ENCODE data around the gene EXOSC10.
"Not testable (repeated sequence)": the region's sequence is repeated elsewhere in the genome, so short reads cannot be mapped to it uniquely, and the experiment has no call there.

EXOSC10 gene

DNA sequence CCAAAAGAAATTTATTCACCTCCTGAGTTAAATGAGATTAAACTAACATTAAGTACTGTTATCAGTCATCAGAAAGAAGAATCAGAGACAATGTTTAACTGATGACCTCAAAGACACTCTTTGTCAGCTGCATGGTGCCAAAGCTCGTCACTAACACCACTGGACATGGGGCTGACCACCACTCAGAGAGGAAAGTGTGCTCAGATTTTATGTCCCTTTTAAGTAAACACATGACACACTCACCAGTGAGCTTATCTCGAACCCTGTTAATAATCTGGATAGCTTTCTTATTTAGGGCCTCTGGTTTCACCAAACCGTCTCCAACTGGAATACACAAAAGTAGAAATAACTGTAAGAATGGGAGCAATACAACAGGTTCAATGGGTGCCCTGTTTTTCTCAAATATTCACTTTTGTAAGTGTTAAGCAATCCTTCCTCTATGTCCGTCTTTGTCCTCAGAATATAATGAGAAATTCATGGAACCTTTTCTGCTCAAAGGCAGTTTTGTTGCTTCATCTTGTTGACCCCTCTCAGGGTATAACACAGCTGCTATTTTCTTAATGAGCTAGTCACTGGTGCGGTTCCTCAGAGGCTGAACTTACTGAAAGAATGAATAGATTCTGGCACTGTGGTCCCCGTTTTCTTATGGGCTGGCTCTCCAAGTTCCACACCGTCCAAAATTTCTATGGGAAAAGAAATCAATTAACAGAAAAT, 9.5 kb upstream of the EXOSC10 start:
- DNase-seq: no peak

DNA sequence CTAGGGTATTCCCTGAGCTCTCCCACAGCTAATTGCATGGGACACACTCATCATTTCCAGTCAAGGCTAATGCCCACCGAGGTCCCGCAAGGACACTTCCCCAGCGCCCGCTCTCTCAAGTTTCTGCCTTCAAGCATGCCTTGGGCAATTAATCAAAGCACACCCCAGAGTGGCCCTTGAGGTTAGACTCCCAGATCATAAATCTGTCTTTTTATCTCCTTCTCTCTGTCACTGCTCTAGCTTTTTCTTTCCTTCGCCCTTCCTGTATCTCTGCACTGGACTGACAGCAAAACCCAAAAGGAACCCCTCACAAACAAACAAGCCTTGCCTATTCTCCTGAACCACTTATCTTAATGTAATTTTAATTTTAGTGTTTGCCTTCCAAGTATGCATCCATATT, 7.9 kb upstream of the EXOSC10 start:
- DNase-seq: no peak

DNA sequence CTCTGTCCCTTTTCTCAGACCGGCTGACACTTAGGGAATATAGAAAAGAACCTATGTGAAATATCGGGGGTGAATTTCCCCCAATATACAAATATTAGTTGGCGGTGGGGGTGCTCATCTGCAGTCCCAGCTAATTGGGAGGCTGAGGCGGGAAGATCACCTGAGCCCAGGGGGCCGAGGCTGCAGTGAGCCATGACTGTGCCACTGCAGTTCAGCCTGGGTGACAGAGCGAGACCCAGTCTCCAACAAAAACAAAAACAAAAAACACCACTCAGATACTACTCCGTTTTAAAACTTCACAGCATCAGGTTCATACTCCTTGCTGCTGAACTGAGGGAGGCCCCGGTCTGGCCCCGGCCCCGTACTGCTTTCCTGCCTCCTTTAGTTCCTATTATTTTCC, 5.9 kb upstream of the EXOSC10 start:
- DNase-seq: no peak

DNA sequence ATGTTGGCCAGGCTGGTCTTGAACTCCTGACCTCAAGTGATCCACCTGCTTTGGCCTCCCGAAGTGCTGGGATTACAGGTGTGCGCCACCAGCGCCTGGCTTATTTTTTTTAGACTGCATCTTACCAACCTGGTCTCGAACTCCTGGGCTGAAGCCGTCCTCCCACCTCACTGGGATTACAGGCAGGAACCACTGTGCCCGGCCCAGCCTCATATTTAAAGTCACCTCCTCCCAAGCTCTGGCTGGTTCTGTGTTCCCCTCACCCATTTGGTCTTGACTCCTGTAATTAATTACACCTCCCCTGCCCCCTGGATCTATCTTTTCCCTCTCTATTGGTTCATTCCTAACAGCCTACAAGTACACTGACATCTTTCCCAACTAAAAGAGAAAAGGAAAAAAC, 1.7 kb upstream of the EXOSC10 start:
- no peak for DNase-seq

DNA sequence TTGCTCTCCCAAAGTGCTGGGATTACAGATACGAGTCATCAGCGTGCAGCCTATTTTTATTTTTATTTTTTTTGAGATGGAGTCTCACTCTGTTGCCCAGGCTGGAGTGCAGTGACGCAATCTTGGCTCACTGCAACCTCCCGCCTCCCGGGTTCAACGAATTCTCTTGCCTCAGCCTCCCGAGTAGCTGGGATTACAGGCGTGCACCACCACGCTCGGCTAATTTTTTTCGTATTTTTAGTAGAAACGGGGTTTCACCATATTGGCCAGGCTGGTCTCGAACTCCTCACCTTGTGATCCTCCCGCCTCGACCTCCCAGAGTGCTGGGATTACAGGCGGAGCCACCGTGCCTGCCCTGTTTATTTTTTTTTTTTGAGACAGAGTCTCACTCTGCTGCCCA, 1.1 kb upstream of the EXOSC10 start:
- DNase-seq: peak; percentile 19

DNA sequence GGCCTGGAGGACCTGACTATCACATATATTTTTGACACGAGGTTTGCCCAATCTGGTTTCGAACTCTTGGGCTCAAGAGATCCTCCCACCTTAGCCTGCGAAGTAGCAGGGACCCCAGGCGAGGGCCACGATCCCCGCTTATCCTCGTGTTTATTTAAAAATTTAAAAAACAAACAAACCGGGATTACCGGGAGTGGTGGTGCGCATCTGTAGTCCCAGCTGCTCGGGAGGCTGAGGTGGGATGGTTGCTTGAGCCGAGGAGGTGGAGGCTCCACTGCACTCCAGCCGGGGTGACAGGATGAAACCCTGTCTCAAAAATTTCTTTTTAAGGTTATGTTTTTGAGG, 452 bp upstream of the EXOSC10 start:
- DNase-seq: no peak

DNA sequence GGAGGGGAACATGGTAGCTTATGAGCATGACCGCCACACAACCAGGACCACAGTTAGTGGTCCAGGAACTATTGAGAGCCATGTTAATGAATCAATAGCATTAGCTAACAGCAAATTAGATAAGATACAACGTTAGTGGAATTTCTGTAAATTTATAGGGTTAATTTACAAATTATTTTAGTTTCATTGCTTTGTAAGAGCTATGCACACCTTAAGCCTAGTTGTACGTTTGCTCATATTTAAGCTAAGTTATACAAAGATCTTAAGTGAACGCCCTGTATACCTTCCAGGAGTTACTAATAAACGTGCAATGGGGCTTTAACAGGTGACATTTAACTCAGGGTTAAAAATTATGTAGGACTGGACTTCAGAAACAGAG, 749 bp downstream of the EXOSC10 start:
- no peak for DNase-seq

DNA sequence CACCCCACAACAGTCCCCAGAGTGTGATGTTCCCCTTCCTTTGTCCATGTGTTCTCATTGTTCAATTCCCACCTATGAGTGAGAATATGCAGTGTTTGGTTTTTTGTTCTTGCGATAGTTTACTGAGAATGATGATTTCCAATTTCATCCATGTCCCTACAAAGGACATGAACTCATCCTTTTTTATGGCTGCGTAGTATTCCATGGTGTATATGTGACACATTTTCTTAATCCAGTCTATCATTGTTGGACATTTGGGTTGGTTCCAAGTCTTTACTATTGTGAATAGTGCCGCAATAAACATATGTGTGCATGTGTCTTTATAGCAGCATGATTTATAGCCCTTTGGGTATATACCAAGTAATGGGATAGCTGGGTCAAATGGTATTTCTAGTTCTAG, 15.9 kb downstream of the EXOSC10 start:
- not testable (repeated sequence) for DNase-seq

DNA sequence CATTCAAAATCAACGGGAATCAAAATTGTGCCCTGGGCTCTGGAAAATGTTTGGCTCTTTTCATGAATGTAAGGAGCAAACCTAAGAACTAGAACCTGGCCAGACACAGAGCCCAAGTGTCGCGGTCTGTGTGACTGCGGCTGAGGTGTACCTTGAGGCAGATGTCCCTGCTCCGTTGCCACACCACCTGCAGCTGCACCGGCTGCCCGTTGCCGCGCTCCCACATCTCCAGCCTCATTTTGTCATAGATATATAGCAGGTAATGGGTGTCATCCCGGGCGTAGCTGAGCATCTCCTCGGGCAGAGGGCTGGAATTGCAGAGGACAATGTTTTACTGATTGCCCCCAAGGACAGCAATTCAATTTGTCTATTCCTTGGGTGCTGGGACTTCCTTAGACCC, 18.7 kb downstream of the EXOSC10 start:
- no peak for DNase-seq

DNA sequence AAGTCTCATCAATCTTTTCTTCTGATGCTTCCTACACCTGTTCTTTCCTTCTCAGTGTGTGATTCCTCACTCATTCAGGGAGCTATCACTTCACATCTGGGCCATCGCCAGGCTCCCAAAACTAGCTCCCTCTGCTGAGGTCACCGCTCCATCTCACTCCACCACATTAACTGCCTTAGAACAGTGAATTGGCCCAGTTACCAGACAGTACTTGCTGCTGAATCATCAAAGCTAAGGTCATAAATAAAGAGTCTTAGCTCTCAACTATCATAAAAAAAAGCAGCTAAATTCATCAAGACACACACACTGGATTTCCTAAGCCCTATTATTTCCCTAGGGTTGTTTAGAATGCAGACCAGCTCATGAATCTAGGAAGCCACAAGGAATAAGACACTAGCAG, 21.0 kb downstream of the EXOSC10 start:
- DNase-seq: no peak

DNA sequence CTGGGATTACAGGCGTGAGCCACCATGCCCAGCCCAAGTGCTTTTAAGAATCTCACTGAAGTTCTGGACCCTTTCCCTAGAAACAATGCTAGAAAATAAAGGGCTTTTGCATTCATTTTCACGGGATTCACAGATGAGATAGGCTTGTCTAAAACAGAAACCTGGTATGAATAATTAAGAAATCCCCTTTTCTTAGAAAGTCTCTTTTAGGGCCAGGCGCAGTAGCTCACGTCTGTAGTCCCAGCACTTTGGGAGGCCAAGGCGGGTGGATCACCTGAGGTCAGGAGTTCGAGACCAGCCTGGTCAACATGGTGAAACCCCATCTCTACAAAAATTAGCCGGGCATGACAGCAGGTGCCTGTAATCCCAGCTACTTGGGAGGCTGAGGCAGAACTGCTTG, 26.3 kb downstream of the EXOSC10 start:
- DNase-seq: not testable (repeated sequence)

DNA sequence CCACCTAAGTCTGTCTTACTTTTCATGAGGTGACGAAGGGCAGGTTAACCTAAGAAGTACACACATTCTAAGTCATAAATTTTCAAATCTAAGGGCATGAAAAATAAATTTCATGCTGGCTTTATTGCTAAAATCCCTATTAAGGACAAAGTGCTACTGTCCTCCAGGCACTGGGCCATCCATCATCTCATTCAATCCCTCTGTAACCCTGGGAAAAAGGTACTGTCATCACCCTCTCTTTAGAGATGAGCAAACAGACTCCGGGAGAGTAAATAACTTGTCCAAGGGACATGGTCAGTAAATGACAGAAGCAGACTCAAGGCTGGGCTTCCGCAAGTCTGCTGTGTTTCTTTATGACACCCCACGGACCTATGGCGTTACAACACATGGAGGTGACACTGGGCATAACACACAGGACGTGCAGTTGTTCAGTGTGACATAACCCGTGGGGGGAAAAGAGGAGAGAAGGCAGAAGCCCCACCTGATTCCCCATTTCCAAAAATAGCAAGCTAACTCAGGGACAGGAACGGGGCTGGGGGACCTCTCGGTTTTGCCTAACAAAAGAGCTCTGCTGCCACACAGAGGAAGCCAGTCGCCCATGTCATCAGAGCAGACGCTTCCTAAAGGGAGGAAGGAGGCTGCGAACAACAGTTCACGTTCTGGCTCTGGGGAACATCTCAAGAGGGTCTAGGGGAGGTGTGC, 27.3 kb downstream of the EXOSC10 start:
- no peak for DNase-seq

DNA sequence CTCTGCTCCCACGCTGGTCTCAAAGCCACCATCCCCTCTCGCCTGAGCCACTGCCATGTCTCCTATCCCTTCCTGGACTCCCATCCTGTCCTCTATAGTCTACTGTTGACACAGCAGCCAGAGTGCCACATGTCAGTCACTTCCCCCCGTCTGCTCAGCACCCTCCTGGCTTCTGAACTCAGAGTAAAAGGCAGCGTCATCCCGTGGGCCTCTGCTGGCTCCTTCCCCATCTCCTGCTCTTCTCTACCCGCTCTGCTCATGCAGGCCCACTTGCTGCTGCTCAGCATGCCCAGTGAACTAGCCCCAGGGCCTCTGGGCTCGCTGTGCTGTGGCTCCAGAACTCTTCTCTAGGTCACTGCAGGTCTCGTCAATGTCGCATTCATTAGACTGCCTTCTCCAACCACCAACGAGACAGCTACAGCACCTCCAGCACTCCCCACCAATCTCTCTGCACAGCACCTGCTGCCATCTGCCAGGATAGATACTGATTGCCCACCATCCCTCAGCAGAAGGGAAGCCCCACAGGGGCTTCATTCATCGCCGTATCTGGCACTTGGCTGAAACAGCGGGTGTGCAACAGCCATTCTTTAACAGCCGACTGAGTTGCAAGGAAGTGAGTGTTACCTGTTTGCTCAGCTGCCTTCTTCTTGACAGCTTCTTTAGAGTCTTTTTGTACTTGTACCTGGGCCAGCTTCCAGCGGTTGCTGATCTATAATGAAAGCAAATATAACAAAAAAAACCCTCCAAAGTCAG, 28.0 kb downstream of the EXOSC10 start:
- no peak for DNase-seq

DNA sequence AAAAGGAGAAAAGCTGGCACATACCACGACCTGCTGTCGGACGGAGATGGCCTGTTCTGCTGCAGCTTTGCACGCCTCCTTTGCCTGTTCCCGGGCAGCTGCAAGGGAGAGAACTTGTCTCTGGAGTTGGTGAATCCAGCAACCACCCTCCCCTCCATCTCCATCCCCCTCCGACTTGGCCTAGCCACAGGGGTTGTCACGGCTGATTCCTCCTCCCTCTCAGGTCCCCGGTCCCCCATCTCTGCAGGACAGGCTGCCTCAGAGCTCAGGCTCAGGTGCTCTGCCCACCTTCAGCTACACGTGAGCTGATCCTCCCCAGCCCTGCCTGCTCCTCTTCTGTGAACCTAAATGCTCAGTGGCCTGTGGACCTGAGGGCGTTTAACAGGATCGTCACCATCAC, 28.8 kb downstream of the EXOSC10 start:
- no peak for DNase-seq

DNA sequence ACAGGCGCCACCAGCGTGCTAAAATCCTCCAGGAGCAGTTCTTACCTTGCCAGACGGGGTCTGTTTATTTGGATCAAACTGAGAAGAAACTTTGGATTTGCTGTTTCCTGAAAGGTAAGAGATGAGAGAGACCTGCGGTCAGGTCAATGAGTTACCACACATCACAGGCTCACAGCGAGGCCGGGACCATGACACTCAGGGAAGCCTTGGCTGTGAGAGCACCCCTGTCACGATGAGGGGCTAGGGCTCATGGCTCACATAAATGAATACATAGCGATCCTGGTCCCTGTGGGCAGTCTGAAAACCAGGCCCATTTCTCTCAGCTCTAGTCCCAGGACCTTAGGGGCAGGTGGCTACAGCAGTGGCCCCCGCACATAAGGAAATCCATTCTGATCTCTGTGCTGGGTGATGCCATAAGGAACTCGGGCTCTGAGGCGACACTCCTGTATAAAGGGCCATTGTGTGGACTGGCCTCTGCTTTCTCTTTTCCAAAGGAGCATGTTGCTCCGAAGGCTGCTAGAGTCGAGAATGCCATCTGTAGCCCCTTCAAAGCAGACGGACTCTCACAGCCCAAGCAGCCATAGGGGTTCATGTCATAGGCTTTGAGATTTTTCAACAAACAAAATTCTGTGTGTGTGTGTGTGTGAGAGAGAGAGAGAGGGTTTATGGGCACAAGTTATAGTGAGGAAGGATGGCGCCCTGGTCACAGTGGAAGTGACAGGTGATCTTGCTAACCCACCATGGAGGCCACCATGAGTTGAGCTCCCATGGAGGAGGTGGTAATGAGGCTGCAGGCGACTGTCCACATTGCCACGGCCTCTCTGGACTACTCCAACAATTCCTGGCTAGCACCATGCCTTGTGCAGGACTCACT, 30.8 kb downstream of the EXOSC10 start:
- DNase-seq: no peak

DNA sequence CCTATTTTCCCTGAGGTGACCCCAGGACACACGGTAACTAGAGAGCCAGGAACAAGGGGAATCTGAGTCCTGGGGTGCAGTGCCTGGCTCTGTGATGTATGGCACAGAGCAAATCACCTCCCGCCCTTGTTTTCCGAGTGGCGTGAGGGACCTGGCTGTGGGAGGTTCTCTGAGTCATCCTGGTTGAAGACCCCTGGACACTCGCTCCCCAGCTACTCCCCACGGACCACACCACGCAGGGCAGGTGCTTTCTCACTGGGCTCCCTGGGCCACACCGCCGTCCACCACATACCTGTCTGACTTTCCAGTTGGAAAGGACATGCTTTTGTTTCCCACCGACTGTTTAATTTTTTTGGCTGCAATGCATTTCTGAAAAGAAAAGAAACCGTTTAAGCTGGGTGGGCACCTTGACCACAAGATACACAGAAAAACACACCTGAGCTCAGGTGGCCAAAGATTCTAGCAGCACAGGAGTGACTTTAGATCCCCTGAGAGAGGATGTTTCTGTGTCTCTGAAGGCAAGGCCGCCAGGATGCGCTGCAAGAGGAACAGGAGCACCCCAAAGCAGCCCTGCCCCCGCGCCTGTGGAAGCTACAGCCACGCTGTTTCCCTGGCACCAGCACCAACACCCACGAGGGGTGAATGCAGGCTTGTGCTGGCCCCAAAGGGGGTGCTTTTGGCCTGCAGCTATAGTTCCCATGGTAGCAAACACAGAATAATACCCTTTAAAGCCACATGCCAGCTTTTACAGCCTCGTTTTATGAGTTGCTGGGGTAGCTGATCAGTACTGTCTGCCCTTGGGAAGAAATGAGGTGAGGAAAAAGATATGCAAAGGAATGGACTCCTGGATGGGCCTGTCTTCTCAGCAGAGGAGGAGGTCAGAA, 31.7 kb downstream of the EXOSC10 start:
- DNase-seq: no peak

DNA sequence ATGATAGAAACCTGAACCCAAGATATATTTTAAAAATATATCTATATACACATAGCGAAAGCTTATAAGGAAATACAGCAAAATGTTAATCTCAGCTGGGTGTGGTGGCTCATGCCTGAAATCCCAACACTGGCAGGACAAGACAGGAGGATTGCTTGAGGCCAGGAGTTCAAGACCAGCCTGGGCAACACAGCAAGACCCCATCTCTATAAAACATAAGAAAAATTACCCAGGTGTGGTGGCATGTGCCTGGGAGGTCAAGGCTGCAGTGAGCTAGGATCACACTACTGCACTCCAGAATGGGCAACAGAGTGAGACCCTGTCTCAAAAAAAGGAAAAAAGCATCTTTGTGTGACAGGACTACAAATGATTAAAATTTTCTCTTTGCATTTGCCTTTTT, 33.9 kb downstream of the EXOSC10 start:
- no peak for DNase-seq

DNA sequence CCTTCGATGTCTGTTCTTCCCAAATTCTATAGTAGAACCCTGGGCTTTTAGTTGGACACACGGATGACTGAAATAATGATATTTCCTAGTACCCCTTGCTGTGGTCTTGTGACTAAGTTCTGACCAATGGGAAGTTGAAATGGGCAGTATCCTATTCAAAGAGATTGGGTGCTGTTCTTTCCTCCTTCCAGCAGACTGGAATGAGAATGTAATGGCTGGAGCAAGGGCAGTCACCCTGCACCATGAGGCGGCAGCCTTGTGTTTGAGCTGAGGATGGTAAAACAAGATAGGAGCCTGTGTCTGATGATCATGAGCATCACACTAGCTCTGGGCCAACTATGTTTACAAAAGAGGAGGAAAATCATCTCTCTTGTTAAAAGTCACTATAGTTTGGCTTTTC, 34.7 kb downstream of the EXOSC10 start:
- no peak for DNase-seq

DNA sequence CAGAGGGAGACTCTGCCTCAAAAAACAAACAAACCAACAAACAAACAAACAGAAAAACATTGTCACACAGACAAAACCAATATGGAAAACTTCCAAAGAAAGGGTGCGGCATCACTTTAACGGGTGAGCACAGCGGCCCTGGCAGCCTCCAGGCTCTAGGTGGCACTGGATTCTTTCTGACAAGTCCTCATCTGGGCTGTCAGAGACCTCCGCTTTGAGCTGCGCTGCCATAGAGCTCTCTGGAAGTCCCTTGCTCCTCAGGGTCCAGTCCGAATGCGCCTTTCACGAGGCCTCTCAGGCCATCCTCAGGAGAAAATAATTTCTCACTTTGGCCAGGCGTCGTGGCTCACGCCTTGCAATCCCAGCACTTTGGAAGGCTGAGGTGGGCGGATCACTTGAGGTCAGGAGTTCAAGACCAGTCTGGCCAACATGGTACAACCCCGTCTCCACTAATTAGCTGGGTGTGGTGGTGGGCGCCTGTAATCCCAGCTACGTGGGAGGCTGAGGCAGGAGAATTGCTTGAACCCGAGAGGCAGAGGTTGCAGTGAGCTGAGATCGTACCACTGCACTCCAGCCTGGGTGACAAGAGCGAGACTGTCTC, 35.6 kb downstream of the EXOSC10 start:
- DNase-seq: peak; percentile 18

DNA sequence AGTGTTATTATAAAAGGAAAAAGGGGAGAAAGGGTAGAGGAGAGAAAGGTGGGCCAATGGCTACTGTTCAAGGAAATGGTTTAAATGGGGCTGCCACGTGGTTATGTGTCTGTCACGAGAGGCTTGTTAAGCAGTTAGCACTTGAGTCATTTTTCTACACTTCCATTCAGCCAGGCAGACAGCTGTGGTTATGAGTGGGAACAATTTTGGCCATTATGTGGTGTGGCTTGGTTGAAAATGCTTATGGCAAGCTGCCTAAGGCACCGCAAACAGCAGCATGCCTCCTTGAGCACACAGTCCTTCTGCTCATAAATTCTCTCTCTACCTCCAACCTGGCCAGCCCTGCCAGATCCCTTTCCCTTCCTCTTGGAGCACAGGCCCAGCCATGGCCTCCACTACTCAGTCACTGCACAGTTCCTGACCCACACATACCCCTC, 36.7 kb downstream of the EXOSC10 start:
- peak; percentile 93 for DNase-seq

DNA sequence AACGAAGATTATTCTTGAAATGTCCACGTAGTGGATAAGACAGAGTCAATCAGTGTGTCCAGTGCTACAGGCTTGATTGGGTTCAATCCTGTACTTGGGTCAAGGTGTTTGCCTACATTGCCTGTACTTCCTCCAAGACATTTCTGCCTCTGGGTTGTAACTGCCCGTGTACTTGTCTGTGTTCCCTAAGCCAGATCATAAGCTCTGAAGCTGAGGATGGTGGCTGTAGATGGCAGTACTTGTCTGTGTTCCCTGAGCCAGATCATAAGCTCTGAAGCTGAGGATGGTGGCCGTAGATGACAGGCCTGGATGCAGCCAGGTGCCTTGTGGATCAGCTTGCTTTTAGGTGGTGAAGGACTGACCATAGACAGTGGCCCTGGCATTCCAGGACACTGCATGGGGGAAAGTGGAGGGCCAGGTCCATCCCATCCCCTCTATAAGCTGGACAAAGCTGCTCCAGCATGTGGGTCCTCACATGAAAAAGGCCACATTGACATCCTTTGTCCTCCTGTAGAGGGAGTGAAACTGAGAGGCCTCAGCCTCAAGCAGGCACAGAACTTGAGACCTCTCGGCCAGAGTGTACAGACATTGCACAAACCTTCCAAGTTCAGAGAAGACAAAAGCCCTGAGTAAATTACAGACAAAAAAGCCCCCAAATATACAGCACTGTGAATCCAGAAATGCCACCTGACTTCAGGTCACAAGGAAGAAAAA, 37.9 kb downstream of the EXOSC10 start:
- peak; percentile 43 for DNase-seq
